ENCODE data around the gene SHC2. TPM values are rescaled to one million over a fixed set of nuclear protein-coding genes. Genes with fewer than 3 reads are reported as not detected.

Gene SHC2
- total RNA-seq, 1 experiment from 2014 or later: 16.6 TPM

DNA sequence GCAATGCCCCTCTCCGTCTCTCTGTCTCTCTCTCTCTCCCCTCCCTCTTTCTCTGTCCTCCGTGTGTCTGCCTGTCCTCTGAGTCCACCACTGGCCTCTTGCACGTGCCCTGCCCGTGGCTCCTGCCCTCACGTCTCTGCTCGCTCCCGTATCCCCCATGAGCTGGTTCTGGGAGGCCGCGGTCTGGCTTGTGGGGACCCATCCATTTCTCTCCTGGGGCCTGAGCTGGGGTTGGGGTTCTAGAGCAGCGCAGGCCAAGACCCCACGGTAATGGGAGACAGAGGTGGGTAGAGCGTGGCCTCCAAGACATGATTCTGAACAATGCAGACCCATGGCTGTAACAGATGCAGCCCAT, 70.9 kb downstream of the SHC2 start:
- no peak overlapping the region for H2BK120ac ChIP-seq (ENCODE audit: low read depth, low read length, poor library complexity, severe bottlenecking)
- H2BK5ac ChIP-seq (ENCODE audit: insufficient read length, low read length): no peak overlapping the region
- H3K9me3 ChIP-seq (ENCODE audit: control insufficient read depth, low read depth, low read length): peaks cover 5% of the 10 kb centered on the region
- no peak overlapping the region for H3K18ac ChIP-seq (ENCODE audit: insufficient read length, low read depth, low read length)
- H2BK20ac ChIP-seq (ENCODE audit: low read depth, low read length, poor library complexity, severe bottlenecking): no peak overlapping the region
- H4K8ac ChIP-seq (replicated peaks; ENCODE audit: insufficient read length, low read depth, low read length): no peak overlapping the region
- H3K14ac ChIP-seq (ENCODE audit: insufficient read depth, low read length): no peak overlapping the region
- H3K79me2 ChIP-seq (ENCODE audit: insufficient read depth, low read length): no peaks in the 10 kb centered on the region
- no peak overlapping the region for H2BK15ac ChIP-seq (ENCODE audit: low read depth, low read length)
- peak overlapping the region in 1 of 3 experiments; percentile 85; a peak in 1 of 7 replicates for H3K27ac Mint-ChIP-seq
- H2BK12ac ChIP-seq (ENCODE audit: insufficient read length, low read depth, low read length): no peak overlapping the region
- H4K91ac ChIP-seq (ENCODE audit: insufficient read length, low read depth, low read length): no peak overlapping the region
- no peak overlapping the region for H2AFZ ChIP-seq (ENCODE audit: low read length)
- H3K9ac ChIP-seq (ENCODE audit: extremely low read depth, insufficient read length, low read length): no peak overlapping the region
- H3K27me3 ChIP-seq (ENCODE audit: insufficient read depth, low read length): no peaks in the 10 kb centered on the region
- H3K27ac ChIP-seq (ENCODE audit: insufficient read length, low read depth, low read length): no peak overlapping the region
- H3T11ph ChIP-seq (ENCODE audit: low read length): no peak overlapping the region
- H3K4me3 Mint-ChIP-seq: no peak overlapping the region
- no peaks in the 10 kb centered on the region for H3K23me2 ChIP-seq (ENCODE audit: insufficient read length, low read depth, low read length, poor library complexity, severe bottlenecking)
- H3K79me1 ChIP-seq (ENCODE audit: insufficient read depth, low read depth, low read length, poor library complexity, severe bottlenecking): no peaks in the 10 kb centered on the region
- no peak for DNase-seq
- peaks cover 20 to 23% of the 10 kb centered on the region in 2 experiments for H3K9me3 Mint-ChIP-seq
- no peaks in the 10 kb centered on the region for H4K20me1 ChIP-seq (ENCODE audit: control insufficient read depth, insufficient read depth, insufficient read length)
- H2AK5ac ChIP-seq (ENCODE audit: insufficient read length, low read length): no peak overlapping the region
- TF ChIP-seq, protein P1, sequence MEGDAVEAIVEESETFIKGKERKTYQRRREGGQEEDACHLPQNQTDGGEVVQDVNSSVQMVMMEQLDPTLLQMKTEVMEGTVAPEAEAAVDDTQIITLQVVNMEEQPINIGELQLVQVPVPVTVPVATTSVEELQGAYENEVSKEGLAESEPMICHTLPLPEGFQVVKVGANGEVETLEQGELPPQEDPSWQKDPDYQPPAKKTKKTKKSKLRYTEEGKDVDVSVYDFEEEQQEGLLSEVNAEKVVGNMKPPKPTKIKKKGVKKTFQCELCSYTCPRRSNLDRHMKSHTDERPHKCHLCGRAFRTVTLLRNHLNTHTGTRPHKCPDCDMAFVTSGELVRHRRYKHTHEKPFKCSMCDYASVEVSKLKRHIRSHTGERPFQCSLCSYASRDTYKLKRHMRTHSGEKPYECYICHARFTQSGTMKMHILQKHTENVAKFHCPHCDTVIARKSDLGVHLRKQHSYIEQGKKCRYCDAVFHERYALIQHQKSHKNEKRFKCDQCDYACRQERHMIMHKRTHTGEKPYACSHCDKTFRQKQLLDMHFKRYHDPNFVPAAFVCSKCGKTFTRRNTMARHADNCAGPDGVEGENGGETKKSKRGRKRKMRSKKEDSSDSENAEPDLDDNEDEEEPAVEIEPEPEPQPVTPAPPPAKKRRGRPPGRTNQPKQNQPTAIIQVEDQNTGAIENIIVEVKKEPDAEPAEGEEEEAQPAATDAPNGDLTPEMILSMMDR (conservative IDR thresholded peaks at IDR 0.05): no peak
- H3K4ac ChIP-seq (ENCODE audit: low read depth, low read length): no peak overlapping the region
- H3K27me3 Mint-ChIP-seq (ENCODE audit: low read depth): peaks cover 33% of the 10 kb centered on the region
- no CpG with 5 or more reads among the region's 12 CpGs for WGBS (ENCODE audit: extremely low coverage, insufficient read length, low lambda C conversion rate)
- no peaks in the 10 kb centered on the region for H3K4me1 ChIP-seq (ENCODE audit: insufficient read depth, low read length)
- no peak overlapping the region for H3K4me2 ChIP-seq (ENCODE audit: insufficient read depth, insufficient read length, low read length)
- H3K4me1 Mint-ChIP-seq: peaks cover 46 to 48% of the 10 kb centered on the region in 2 experiments
- no peak overlapping the region for H3K56ac ChIP-seq (ENCODE audit: insufficient read length, low read depth, low read length)
- H3K23ac ChIP-seq (ENCODE audit: insufficient read length, low read depth, low read length): no peak overlapping the region
- peaks cover 0 to 9% (median 5%) of the 10 kb centered on the region in 3 experiments; a peak in 3 of 7 replicates for H3K36me3 Mint-ChIP-seq (ENCODE audit: insufficient read depth in 1 of 3, low read depth in 3 of 3)
- H4K5ac ChIP-seq (ENCODE audit: insufficient read length, low read depth, low read length): no peak overlapping the region
